Smooth muscle cell (in vitro differentiated cells): ENCODE results near the gene PATE1. TPM values are rescaled to one million over a fixed set of nuclear protein-coding genes. Genes with fewer than 3 reads are reported as not detected.

Source experiments
- polyA plus RNA-seq: library from polyadenylated mRNA; unstranded; fragments of >200 nt; fragmentation: Nextera tagmentation; extraction: Ambion mirVana; gene quantifications from 2 replicates; pipeline ENCODE4 v1.2.1, GENCODE V29; 2016
- total RNA-seq: library from RNA; depleted of rRNA; stranded (reverse); fragments of >200 nt; gene quantifications from 2 replicates; pipeline ENCODE4 v1.2.3, GENCODE V29; 2014

Gene PATE1
- total and polyA plus RNA-seq, 2 experiments from 2014 or later, result not detected

Other genes with a start within 250 kb of the PATE1 start
- 124 and 130 TPM in 2 replicates for gene EI24, start 176.8 kb upstream of the PATE1 start, total RNA-seq
- gene EI24, start 176.8 kb upstream of the PATE1 start, polyA plus RNA-seq, result 154 and 158 TPM in 2 replicates
- 241 and 302 TPM in 2 replicates for gene STT3A, start 153.4 kb upstream of the PATE1 start, total RNA-seq
- gene STT3A, start 153.4 kb upstream of the PATE1 start, polyA plus RNA-seq, result 184 and 216 TPM in 2 replicates
- gene CHEK1, start 121.1 kb upstream of the PATE1 start, total RNA-seq, result 24.5 and 27.6 TPM in 2 replicates
- 18.3 and 18.4 TPM in 2 replicates for gene CHEK1, start 121.1 kb upstream of the PATE1 start, polyA plus RNA-seq
- gene ACRV1, start 65.4 kb upstream of the PATE1 start, total RNA-seq, result not detected in 2 replicates
- 0.25 and 0.37 TPM in 2 replicates for gene ACRV1, start 65.4 kb upstream of the PATE1 start, polyA plus RNA-seq
- gene PATE2, start 32.5 kb downstream of the PATE1 start, total RNA-seq, result not detected in 2 replicates
- 0.37 TPM in 1 of 2 replicates, not detected in the other for gene PATE2, start 32.5 kb downstream of the PATE1 start, polyA plus RNA-seq
- not detected in 2 replicates for gene PATE3, start 41.8 kb downstream of the PATE1 start, total RNA-seq
- gene PATE3, start 41.8 kb downstream of the PATE1 start, polyA plus RNA-seq, result not detected in 2 replicates
- not detected in 2 replicates for gene PATE4, start 87.0 kb downstream of the PATE1 start, total RNA-seq
- not detected in 2 replicates for gene PATE4, start 87.0 kb downstream of the PATE1 start, polyA plus RNA-seq
- 2.3 and 6.4 TPM in 2 replicates for gene HYLS1, start 141.4 kb downstream of the PATE1 start, total RNA-seq
- 2.6 and 4.1 TPM in 2 replicates for gene HYLS1, start 141.4 kb downstream of the PATE1 start, polyA plus RNA-seq
- gene PUS3, start 156.9 kb downstream of the PATE1 start, total RNA-seq, result 10.9 and 20.3 TPM in 2 replicates
- 9.9 and 12.2 TPM in 2 replicates for gene PUS3, start 156.9 kb downstream of the PATE1 start, polyA plus RNA-seq
- 0.09 TPM in 1 of 2 replicates, not detected in the other for gene DDX25, start 158.2 kb downstream of the PATE1 start, total RNA-seq
- gene DDX25, start 158.2 kb downstream of the PATE1 start, polyA plus RNA-seq, result 0.12 TPM in 1 of 2 replicates, not detected in the other
- not detected in 2 replicates for gene VSIG10L2, start 199.8 kb downstream of the PATE1 start, total RNA-seq
- not detected in 2 replicates for gene VSIG10L2, start 199.8 kb downstream of the PATE1 start, polyA plus RNA-seq